ENCODE data around the gene COA8. TPM values are rescaled to one million over a fixed set of nuclear protein-coding genes. Genes with fewer than 3 reads are reported as not detected.

COA8 gene
- total and polyA plus RNA-seq, 5 donors = 33.8 to 60.8 (median 43.3) TPM

DNA sequence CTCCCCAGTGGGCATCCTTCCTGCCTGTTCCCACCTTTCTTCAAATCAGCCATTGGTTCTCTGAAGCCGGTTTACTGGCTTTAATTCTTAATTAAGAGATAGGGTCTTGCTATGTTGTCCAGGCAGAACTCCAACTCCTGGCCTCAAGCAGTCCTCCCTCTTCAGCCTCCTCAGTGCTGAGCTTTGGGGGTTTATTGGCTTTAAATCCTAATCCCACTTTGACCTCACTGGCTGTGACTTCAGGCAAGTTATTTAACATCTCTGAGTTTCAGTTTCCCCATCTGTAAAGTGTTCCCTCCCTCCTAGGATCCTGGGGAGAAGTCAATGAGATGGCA, 35.9 kb upstream of the COA8 start:
- H3K4me1 ChIP-seq (ENCODE audit: control insufficient read depth, insufficient read depth, low read length) = peaks cover 2% of the 10 kb centered on the region
- WGBS = 60% methylated on average over 1 of the region's 1 CpG

GRCh38 chr14:103527408-103528145, 35.2 kb upstream of the COA8 start:
- intact Hi-C loops (cut with DNase I) = no loop called here
- peak; percentile 11 to 59 (median 42) for DNase-seq
- ATAC-seq = no peak
- H3K4me1 ChIP-seq (ENCODE audit: control insufficient read depth, insufficient read depth, low read length) = peaks cover 2% of the 10 kb centered on the region
- H3K4me3 ChIP-seq (ENCODE audit: low read length) = no peak overlapping the region
- peak overlapping the region; percentile 95 for H3K27ac ChIP-seq (ENCODE audit: low read length)
- 78% methylated on average over 14 of the region's 14 CpGs for WGBS
- no peaks in the 10 kb centered on the region for H3K9me3 ChIP-seq (ENCODE audit: control insufficient read depth, low read length)
- no peaks in the 10 kb centered on the region for H3K27me3 ChIP-seq (ENCODE audit: control insufficient read depth, insufficient read depth)

More for the DNA sequence above, 35.9 kb upstream of the COA8 start:
- no peaks in the 10 kb centered on the region for H3K9me3 ChIP-seq (ENCODE audit: control insufficient read depth, low read length)
- DNase-seq = no peak
- peak overlapping the region; percentile 95 for H3K27ac ChIP-seq (ENCODE audit: low read length)
- intact Hi-C loops (cut with DNase I) = no loop called here
- ATAC-seq = no peak
- H3K4me3 ChIP-seq (ENCODE audit: low read length) = no peak overlapping the region
- no peaks in the 10 kb centered on the region for H3K27me3 ChIP-seq (ENCODE audit: control insufficient read depth, insufficient read depth)

GRCh38 chr14:103528146-103528586, 34.6 kb upstream of the COA8 start:
- H3K4me3 ChIP-seq (ENCODE audit: low read length) = peak overlapping the region; percentile 83
- peaks cover 2% of the 10 kb centered on the region for H3K4me1 ChIP-seq (ENCODE audit: control insufficient read depth, insufficient read depth, low read length)
- DNase-seq (peak in 2 of 3 donors; percentile 18 to 65), ATAC-seq (peak; percentile 17 to 48)
- H3K27ac ChIP-seq (ENCODE audit: low read length) = peak overlapping the region; percentile 95
- no peaks in the 10 kb centered on the region for H3K27me3 ChIP-seq (ENCODE audit: control insufficient read depth, insufficient read depth)
- WGBS = 27% methylated on average over 10 of the region's 10 CpGs
- intact Hi-C loops (cut with DNase I) = no loop called here
- no peaks in the 10 kb centered on the region for H3K9me3 ChIP-seq (ENCODE audit: control insufficient read depth, low read length)

DNA sequence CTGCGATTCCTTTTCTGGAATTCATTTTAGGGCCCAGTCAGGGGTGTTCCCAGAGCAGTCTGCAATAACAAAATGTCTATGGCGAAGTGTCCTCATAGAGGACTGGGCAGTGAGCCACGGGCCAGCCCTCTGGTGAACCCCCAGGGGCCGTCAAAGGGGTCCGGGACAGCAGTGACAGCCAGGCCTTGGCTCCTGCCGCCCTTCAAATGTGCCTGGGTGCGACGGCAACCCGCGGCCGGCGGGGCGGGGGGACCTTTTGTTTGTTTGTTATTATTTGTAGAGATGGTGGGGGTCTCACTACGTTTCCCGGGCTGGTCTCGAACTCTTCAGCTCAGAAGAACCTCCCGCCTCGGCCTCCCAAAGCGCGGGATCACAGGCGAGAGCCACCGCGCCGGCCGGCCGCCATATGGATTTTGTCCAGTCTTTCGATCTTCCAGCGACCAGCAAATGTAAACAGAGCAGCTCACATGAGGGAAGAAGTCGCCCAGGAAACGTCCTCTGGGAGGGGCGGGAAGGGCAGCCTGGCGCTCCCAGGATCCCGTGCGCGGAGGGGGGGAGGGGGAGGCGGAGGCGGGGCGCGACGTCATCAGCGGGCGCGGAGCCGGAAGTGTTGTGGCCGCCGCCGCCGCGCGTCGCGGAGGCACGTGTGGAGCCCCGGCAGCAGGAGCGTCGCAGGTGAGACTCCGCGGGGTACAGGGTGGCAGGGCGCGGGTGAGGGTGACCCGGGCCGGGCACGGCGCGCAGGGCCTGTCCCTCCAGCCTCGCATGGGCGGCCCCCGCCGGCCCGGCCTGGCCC, 34.0 kb upstream of the COA8 start, which contains the start of gene TRMT61A:
TRMT61A (plus strand) TSS at position 610 of the 796 bp plus-strand sequence. CDS start 783 bp downstream, outside the sequence.
- Histone ChIP-seq H3K4me3 (ENCODE audit: low read length) (peak within 1 kb of the TSS; percentile 83), H3K9me3 (ENCODE audit: control insufficient read depth, low read length) (no peaks in the 10 kb centered on the region), H3K27ac (ENCODE audit: low read length) (peak within 1 kb of the TSS; percentile 95), H3K4me1 (ENCODE audit: control insufficient read depth, insufficient read depth, low read length) (peaks cover 2% of the 10 kb centered on the region), H3K27me3 (ENCODE audit: control insufficient read depth, insufficient read depth) (no peaks in the 10 kb centered on the region)
- peak; percentile 91 to 96 (median 95) for DNase-seq
- intact Hi-C loops (cut with DNase I) = no loop called here
- WGBS = under 1% methylated on average over 69 of the region's 70 CpGs
- ATAC-seq = peak; percentile 82 to 88

GRCh38 chr14:103529383-103530365, 33.1 kb upstream of the COA8 start:
- Histone ChIP-seq H3K4me1 (ENCODE audit: control insufficient read depth, insufficient read depth, low read length) (peaks cover 2% of the 10 kb centered on the region), H3K27ac (ENCODE audit: low read length) (peak overlapping the region; percentile 57), H3K4me3 (ENCODE audit: low read length) (peak overlapping the region; percentile 83), H3K27me3 (ENCODE audit: control insufficient read depth, insufficient read depth) (no peaks in the 10 kb centered on the region), H3K9me3 (ENCODE audit: control insufficient read depth, low read length) (no peaks in the 10 kb centered on the region)
- ATAC-seq (no peak), DNase-seq (peak in 2 of 3 donors; percentile 14 to 67)
- intact Hi-C loops (cut with DNase I) = no loop called here
- 49% methylated on average over 42 of the region's 42 CpGs for WGBS

DNA sequence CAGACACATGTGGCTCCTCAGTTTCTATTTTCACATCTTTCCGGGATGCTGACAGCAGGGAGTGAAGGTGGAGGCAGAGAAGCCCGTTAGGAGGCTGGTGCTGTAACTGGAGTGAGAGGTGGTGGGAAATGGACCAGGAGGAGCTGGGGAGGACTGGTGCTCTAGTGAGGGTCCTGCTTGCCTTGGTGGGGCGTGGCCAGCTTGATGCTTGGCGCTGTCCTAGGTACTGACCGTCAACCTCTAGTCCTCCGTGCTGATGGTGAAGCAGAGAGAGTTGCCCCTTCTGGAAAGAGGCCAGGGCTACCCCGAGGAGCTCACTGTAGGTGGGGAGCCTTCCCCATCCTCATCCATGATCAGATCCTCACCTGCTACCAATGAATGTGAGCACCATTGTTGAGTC, 32.4 kb upstream of the COA8 start:
- H3K4me1 ChIP-seq (ENCODE audit: control insufficient read depth, insufficient read depth, low read length) = peaks cover 2% of the 10 kb centered on the region
- DNase-seq (peak in 2 of 3 donors; percentile 23 to 62), ATAC-seq (no peak)
- H3K4me3 ChIP-seq (ENCODE audit: low read length) = no peak overlapping the region
- no peaks in the 10 kb centered on the region for H3K9me3 ChIP-seq (ENCODE audit: control insufficient read depth, low read length)
- WGBS = 53% methylated on average over 7 of the region's 7 CpGs
- no peaks in the 10 kb centered on the region for H3K27me3 ChIP-seq (ENCODE audit: control insufficient read depth, insufficient read depth)
- H3K27ac ChIP-seq (ENCODE audit: low read length) = no peak overlapping the region
- intact Hi-C loops (cut with DNase I) = no loop called here

GRCh38 chr14:103530831-103531230, 31.9 kb upstream of the COA8 start:
- ATAC-seq (no peak), DNase-seq (peak in 2 of 3 donors; percentile 11 to 37)
- Histone ChIP-seq H3K4me3 (ENCODE audit: low read length) (no peak overlapping the region), H3K27ac (ENCODE audit: low read length) (no peak overlapping the region), H3K9me3 (ENCODE audit: control insufficient read depth, low read length) (no peaks in the 10 kb centered on the region), H3K27me3 (ENCODE audit: control insufficient read depth, insufficient read depth) (no peaks in the 10 kb centered on the region), H3K4me1 (ENCODE audit: control insufficient read depth, insufficient read depth, low read length) (peaks cover 2% of the 10 kb centered on the region)
- intact Hi-C loops (cut with DNase I) = no loop called here
- 92% methylated on average over 11 of the region's 11 CpGs for WGBS

DNA sequence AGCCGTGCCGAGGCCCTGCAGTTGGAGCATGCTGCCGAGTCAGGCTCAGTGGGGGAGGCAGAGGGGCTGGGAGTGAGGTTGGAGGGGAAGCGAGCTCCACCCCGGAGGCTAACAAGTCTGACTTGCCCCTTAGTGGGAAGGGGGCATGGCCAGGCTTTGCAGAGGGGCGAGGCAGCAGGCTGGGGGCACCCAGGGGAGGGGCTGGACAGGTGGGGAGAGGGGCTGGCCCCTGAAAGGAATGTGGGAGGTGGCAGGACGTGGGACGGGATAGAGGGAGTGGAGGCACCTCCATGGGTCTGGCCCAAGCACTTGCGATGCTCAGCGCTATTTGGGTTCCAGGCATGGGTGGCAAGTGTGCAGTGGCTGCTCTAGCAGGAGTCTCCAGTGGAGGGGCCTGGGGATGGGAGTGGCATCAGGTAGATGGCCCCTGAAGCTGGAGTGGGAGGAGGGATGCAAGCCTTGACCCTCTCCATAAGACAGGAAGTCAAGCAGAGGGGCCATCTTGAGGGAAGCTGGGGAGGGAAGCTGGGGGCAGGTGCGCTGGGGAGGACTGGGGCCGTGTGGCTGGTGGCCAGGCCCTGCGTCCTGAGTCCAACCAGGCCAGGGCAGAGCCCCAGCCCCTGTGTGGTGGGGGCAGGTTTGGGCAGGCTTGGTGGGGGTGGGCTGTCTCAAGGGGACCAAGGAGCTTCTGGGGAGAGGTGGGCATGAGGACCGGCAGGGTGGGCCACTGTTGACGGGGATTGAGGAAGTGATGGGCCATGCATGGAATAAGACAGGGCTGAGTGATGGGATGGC, 31.1 kb upstream of the COA8 start:
- intact Hi-C loops (cut with DNase I) = no loop called here
- DNase-seq = peak in 2 of 3 donors; percentile 29 to 56
- Histone ChIP-seq H3K27ac (ENCODE audit: low read length) (no peak overlapping the region), H3K9me3 (ENCODE audit: control insufficient read depth, low read length) (no peaks in the 10 kb centered on the region), H3K4me1 (ENCODE audit: control insufficient read depth, insufficient read depth, low read length) (peaks cover 2% of the 10 kb centered on the region), H3K4me3 (ENCODE audit: low read length) (no peak overlapping the region), H3K27me3 (ENCODE audit: control insufficient read depth, insufficient read depth) (no peaks in the 10 kb centered on the region)
- no peak for ATAC-seq
- WGBS = 90% methylated on average over 15 of the region's 15 CpGs

- ATAC-seq (no peak), DNase-seq (peak; percentile 19 to 63 (median 51))
- intact Hi-C loops (cut with DNase I) = no loop called here
- WGBS = 91% methylated on average over 32 of the region's 32 CpGs
- no peaks in the 10 kb centered on the region for H3K27me3 ChIP-seq (ENCODE audit: control insufficient read depth, insufficient read depth)
- no peak overlapping the region for H3K4me3 ChIP-seq (ENCODE audit: low read length)
- peaks cover 2% of the 10 kb centered on the region for H3K4me1 ChIP-seq (ENCODE audit: control insufficient read depth, insufficient read depth, low read length)
- H3K27ac ChIP-seq (ENCODE audit: low read length) = no peak overlapping the region
- H3K9me3 ChIP-seq (ENCODE audit: control insufficient read depth, low read length) = no peaks in the 10 kb centered on the region
These were observed 30.3 kb upstream of the COA8 start for GRCh38 chr14:103532216-103533136.

Measured in right cardiac atrium (tissue), 5 donors.